Right ventricle myocardium inferior (tissue), 1 donor: ENCODE data around the gene KRT83. TPM values are rescaled to one million over a fixed set of nuclear protein-coding genes. Genes with fewer than 3 reads are reported as not detected.
"Not testable (repeated sequence)": the region's sequence is repeated elsewhere in the genome, so short reads cannot be mapped to it uniquely, and the experiment has no call there.

ENCODE experiments used
- ATAC-seq: fragments of 200-7000 bp; cut with Tn5 transposase; one replicate; pipeline ENCODE4 v1.9.1; 2020; ENCODE audit warnings: mild to moderate bottlenecking, moderate library complexity
- DNase-seq: peaks from one replicate; pipeline ENCODE4 v3.0.0; 2021; ENCODE audit errors: missing footprints
- intact Hi-C: fragments of 100-400 bp; cut with DNase I; formaldehyde crosslinking; loops from one replicate; pipeline ENCODE4 v1.11.0; 2022
- total RNA-seq: library from RNA; stranded (reverse); fragmentation: NEBNext Ultra II Directional; extraction: Animal tissue kit (Norgen Biotek cat#: 25700); gene quantifications from one replicate; pipeline ENCODE4 v1.2.1, GENCODE V29; 2021
- donor health status: DM: no; HTN: yes; CAD: no; lungs with severe emphysema.

KRT83 gene
- total RNA-seq, 1 donor from 2014 or later = not detected

- no peak for DNase-seq
- intact Hi-C loops = no loop called here
- no peak for ATAC-seq
Observed at GRCh38 chr12:52317468-52318052, 3.6 kb downstream of the KRT83 start.

GRCh38 chr12:52316701-52317100 lies 4.5 kb downstream of the KRT83 start:
- ATAC-seq (no peak), DNase-seq (no peak)
- intact Hi-C loops = no loop called here

- DNase-seq = no peak
- intact Hi-C loops = no loop called here
- ATAC-seq = no peak
Observed at GRCh38 chr12:52316290-52316689, 4.9 kb downstream of the KRT83 start.

- ATAC-seq, intact Hi-C loops, DNase-seq: not testable (repeated sequence)
Observed at GRCh38 chr12:52315721-52316120, 5.5 kb downstream of the KRT83 start.

- ATAC-seq = no peak
Observed at GRCh38 chr12:52314511-52314910, 6.7 kb downstream of the KRT83 start.

GRCh38 chr12:52313926-52314325 lies 7.3 kb downstream of the KRT83 start:
- DNase-seq (no peak), ATAC-seq (no peak)
- intact Hi-C loops = no loop called here

More at GRCh38 chr12:52314511-52314910, 6.7 kb downstream of the KRT83 start:
- intact Hi-C loops = no loop called here
- no peak for DNase-seq

- DNase-seq (no peak), ATAC-seq (no peak)
- intact Hi-C loops = no loop called here
Observed at GRCh38 chr12:52313461-52313860, 7.7 kb downstream of the KRT83 start.

GRCh38 chr12:52312086-52312485 lies 9.1 kb downstream of the KRT83 start:
- DNase-seq (no peak), ATAC-seq (no peak)
- intact Hi-C loops = no loop called here

- intact Hi-C loops = no loop called here
- DNase-seq (no peak), ATAC-seq (no peak)
Observed at GRCh38 chr12:52311285-52311648, 9.9 kb downstream of the KRT83 start.

- intact Hi-C loops = no loop called here
- no peak for ATAC-seq
- no peak for DNase-seq
Observed at GRCh38 chr12:52310622-52311284, 10.4 kb downstream of the KRT83 start.

- intact Hi-C loops = no loop called here
- ATAC-seq (no peak), DNase-seq (no peak)
Observed at GRCh38 chr12:52308806-52309425, 12.3 kb downstream of the KRT83 start.

- DNase-seq = peak; percentile 72
- intact Hi-C loops = no loop called here
Observed at GRCh38 chr12:52307836-52308805, 13.1 kb downstream of the KRT83 start.

GRCh38 chr12:52306731-52307130 lies 14.5 kb downstream of the KRT83 start:
- intact Hi-C loops = no loop called here
- ATAC-seq = no peak
- DNase-seq = no peak

More at GRCh38 chr12:52307836-52308805, 13.1 kb downstream of the KRT83 start:
- ATAC-seq = peak; percentile 75

- ATAC-seq (no peak), DNase-seq (no peak)
- intact Hi-C loops = no loop called here
Observed at GRCh38 chr12:52305921-52306705, 15.1 kb downstream of the KRT83 start.

- intact Hi-C loops, DNase-seq: not testable (repeated sequence)
Observed at GRCh38 chr12:52304941-52305411, 16.2 kb downstream of the KRT83 start.

GRCh38 chr12:52302242-52302914 lies 18.8 kb downstream of the KRT83 start:
- ATAC-seq, intact Hi-C loops, DNase-seq: not testable (repeated sequence)

More at GRCh38 chr12:52304941-52305411, 16.2 kb downstream of the KRT83 start:
- ATAC-seq = not testable (repeated sequence)

- ATAC-seq, intact Hi-C loops: not testable (repeated sequence)
- DNase-seq = peak; percentile 6
Observed at GRCh38 chr12:52301721-52302120, 19.5 kb downstream of the KRT83 start.
